ENCODE measurements around the gene KCNMB2. TPM values are rescaled to one million over a fixed set of nuclear protein-coding genes. Genes with fewer than 3 reads are reported as not detected.

KCNMB2 gene
- polyA plus RNA-seq, 1 experiment: not detected

GRCh38 chr3:178732824-178733223 is 196.6 kb downstream of the KCNMB2 start:
- Histone ChIP-seq H3K4me3 (ENCODE audit: low read depth, low read length) (no peak overlapping the region), H3K27me3 (ENCODE audit: control insufficient read depth, insufficient read depth, low read length) (no peaks in the 10 kb centered on the region), H3K36me3 (ENCODE audit: control insufficient read depth, insufficient read depth, low read length) (no peaks in the 10 kb centered on the region)
- DNase-seq (ENCODE audit: low read depth): no peak
- no peak for TF ChIP-seq CTCF (IDR thresholded peaks at IDR 0.05; ENCODE audit: insufficient read depth, low read depth, low read length)
- POLR2A ChIA-PET: no interaction called here
- CTCF ChIA-PET: no interaction called here

- no peak for DNase-seq (ENCODE audit: low read depth)
- H3K4me3 ChIP-seq (ENCODE audit: low read depth, low read length): no peak overlapping the region
- POLR2A ChIA-PET: no interaction called here
- TF ChIP-seq CTCF (IDR thresholded peaks at IDR 0.05; ENCODE audit: insufficient read depth, low read depth, low read length): no peak
- H3K27me3 ChIP-seq (ENCODE audit: control insufficient read depth, insufficient read depth, low read length): no peaks in the 10 kb centered on the region
- CTCF ChIA-PET: interaction anchor here (0.7 kb wide), 1 partner anchor 261 kb away, joined by 3 read pairs; no protein-coding TSS in a partner anchor
- H3K36me3 ChIP-seq (ENCODE audit: control insufficient read depth, insufficient read depth, low read length): no peaks in the 10 kb centered on the region
These were observed 198.9 kb downstream of the KCNMB2 start for GRCh38 chr3:178735032-178735674.

GRCh38 chr3:178736300-178736699 is 200.1 kb downstream of the KCNMB2 start:
- no peak for DNase-seq (ENCODE audit: low read depth)
- POLR2A ChIA-PET: no interaction called here
- TF ChIP-seq CTCF (IDR thresholded peaks at IDR 0.05; ENCODE audit: insufficient read depth, low read depth, low read length): no peak
- Histone ChIP-seq H3K27me3 (ENCODE audit: control insufficient read depth, insufficient read depth, low read length) (no peaks in the 10 kb centered on the region), H3K36me3 (ENCODE audit: control insufficient read depth, insufficient read depth, low read length) (no peaks in the 10 kb centered on the region), H3K4me3 (ENCODE audit: low read depth, low read length) (no peak overlapping the region)
- CTCF ChIA-PET: no interaction called here

GRCh38 chr3:178739720-178740119 is 203.5 kb downstream of the KCNMB2 start:
- H3K27me3 ChIP-seq (ENCODE audit: control insufficient read depth, insufficient read depth, low read length): no peaks in the 10 kb centered on the region
- H3K4me3 ChIP-seq (ENCODE audit: low read depth, low read length): no peak overlapping the region
- TF ChIP-seq CTCF (IDR thresholded peaks at IDR 0.05; ENCODE audit: insufficient read depth, low read depth, low read length): no peak
- ChIA-PET POLR2A (no interaction called here), CTCF (interaction anchor here (1.3 kb wide), 1 partner anchor 10 kb away, joined by 3 read pairs; no protein-coding TSS in a partner anchor)
- H3K36me3 ChIP-seq (ENCODE audit: control insufficient read depth, insufficient read depth, low read length): no peaks in the 10 kb centered on the region
- DNase-seq (ENCODE audit: low read depth): no peak

GRCh38 chr3:178741020-178741419 is 204.8 kb downstream of the KCNMB2 start:
- CTCF ChIA-PET: interaction anchor here (0.6 to 1.3 kb wide), 2 partner anchors 9 to 47 kb away, joined by 3 read pairs; no protein-coding TSS in a partner anchor
- Histone ChIP-seq H3K36me3 (ENCODE audit: control insufficient read depth, insufficient read depth, low read length) (no peaks in the 10 kb centered on the region), H3K27me3 (ENCODE audit: control insufficient read depth, insufficient read depth, low read length) (no peaks in the 10 kb centered on the region), H3K4me3 (ENCODE audit: low read depth, low read length) (no peak overlapping the region)
- POLR2A ChIA-PET: no interaction called here
- DNase-seq (ENCODE audit: low read depth): no peak
- no peak for TF ChIP-seq CTCF (IDR thresholded peaks at IDR 0.05; ENCODE audit: insufficient read depth, low read depth, low read length)
